ENCODE data around the gene NDUFV2.

DNA sequence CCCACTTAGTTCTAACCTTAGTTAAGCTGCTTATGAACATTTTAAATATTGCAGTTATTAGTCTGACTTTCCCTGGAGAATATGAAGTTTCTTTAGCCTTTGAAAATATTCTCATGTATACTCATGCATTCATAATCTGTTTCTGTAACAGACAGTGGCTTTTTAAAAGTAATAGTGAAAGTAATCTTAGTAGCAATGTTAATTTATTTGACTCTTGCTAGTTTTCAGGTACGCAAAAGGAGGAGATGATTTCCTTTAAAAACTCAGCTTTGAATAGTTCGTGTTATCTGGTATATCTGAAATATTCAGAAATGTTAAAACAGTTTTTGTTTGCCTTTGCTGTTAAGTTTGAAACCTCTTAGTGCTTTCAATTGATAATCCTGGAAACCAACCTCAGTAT, 37.9 kb downstream of the NDUFV2 start:
- TF ChIP-seq, protein P1, sequence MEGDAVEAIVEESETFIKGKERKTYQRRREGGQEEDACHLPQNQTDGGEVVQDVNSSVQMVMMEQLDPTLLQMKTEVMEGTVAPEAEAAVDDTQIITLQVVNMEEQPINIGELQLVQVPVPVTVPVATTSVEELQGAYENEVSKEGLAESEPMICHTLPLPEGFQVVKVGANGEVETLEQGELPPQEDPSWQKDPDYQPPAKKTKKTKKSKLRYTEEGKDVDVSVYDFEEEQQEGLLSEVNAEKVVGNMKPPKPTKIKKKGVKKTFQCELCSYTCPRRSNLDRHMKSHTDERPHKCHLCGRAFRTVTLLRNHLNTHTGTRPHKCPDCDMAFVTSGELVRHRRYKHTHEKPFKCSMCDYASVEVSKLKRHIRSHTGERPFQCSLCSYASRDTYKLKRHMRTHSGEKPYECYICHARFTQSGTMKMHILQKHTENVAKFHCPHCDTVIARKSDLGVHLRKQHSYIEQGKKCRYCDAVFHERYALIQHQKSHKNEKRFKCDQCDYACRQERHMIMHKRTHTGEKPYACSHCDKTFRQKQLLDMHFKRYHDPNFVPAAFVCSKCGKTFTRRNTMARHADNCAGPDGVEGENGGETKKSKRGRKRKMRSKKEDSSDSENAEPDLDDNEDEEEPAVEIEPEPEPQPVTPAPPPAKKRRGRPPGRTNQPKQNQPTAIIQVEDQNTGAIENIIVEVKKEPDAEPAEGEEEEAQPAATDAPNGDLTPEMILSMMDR (IDR thresholded peaks at IDR 0.05) = no peak
- TF ChIP-seq EP300 (IDR thresholded peaks at IDR 0.05) = no peak

All from tibial nerve (tissue), 4 donors.